ENCODE measurements around the gene TEX35.

- TF ChIP-seq POLR2A (IDR thresholded peaks at IDR 0.05) (no peak), POLR2AphosphoS5 (IDR thresholded peaks at IDR 0.05) (no peak), CTCF (IDR thresholded peaks at IDR 0.05) (no peak), EP300 (IDR thresholded peaks at IDR 0.05) (no peak)
Measured at GRCh38 chr1:178551940-178552339, 39.0 kb downstream of the TEX35 start.
